H9 (cell line): Measurements from ENCODE around the gene EPAS1. TPM values are rescaled to one million over a fixed set of nuclear protein-coding genes. Genes with fewer than 3 reads are reported as not detected.

Experiments
- DNase-seq: peaks from one replicate; pipeline ENCODE4 v3.0.0-alpha.2; 2017
- H2AFZ ChIP-seq: one replicate; pipeline ENCODE4 v1.6.1; 2013; ENCODE audit warnings: mild to moderate bottlenecking, low read length, control low read depth, moderate library complexity
- H2AK5ac ChIP-seq: 2 replicates; pipeline ENCODE4 v1.6.1; 2013; ENCODE audit warnings: low read length, control low read depth, mixed read lengths; ENCODE audit not compliant: insufficient read length
- H2BK120ac ChIP-seq: one replicate; pipeline ENCODE4 v1.6.1; 2013; ENCODE audit warnings: low read depth, mild to moderate bottlenecking, low read length, control low read depth, inconsistent platforms; ENCODE audit not compliant: poor library complexity, severe bottlenecking
- H2BK12ac ChIP-seq: 2 replicates; pipeline ENCODE4 v1.6.1; 2013; ENCODE audit warnings: low read length, control low read depth, mixed read lengths, low read depth; ENCODE audit not compliant: insufficient read length
- H2BK15ac ChIP-seq: 2 replicates; pipeline ENCODE4 v1.6.1; 2013; ENCODE audit warnings: low read depth, low read length, control low read depth
- H2BK20ac ChIP-seq: one replicate; pipeline ENCODE4 v1.6.1; 2013; ENCODE audit warnings: low read depth, mild to moderate bottlenecking, low read length, control low read depth, inconsistent platforms; ENCODE audit not compliant: poor library complexity, severe bottlenecking
- H2BK5ac ChIP-seq: 2 replicates; pipeline ENCODE4 v1.6.1; 2013; ENCODE audit warnings: low read length, control low read depth, mixed read lengths; ENCODE audit not compliant: insufficient read length
- H3K14ac ChIP-seq: 2 replicates; pipeline ENCODE4 v1.6.1; 2013; ENCODE audit warnings: low read length, control low read depth; ENCODE audit not compliant: insufficient read depth
- H3K18ac ChIP-seq: 2 replicates; pipeline ENCODE4 v1.6.1; 2013; ENCODE audit warnings: low read depth, mild to moderate bottlenecking, mixed read lengths, low read length, control low read depth; ENCODE audit not compliant: insufficient read length
- H3K23ac ChIP-seq: 2 replicates; pipeline ENCODE4 v1.6.1; 2013; ENCODE audit warnings: low read length, control low read depth, mixed read lengths, low read depth; ENCODE audit not compliant: insufficient read length
- H3K23me2 ChIP-seq: 2 replicates; pipeline ENCODE4 v1.6.1; 2013; ENCODE audit warnings: low read depth, mild to moderate bottlenecking, mixed read lengths, low read length, control low read depth; ENCODE audit not compliant: insufficient read length, poor library complexity, severe bottlenecking
- H3K27ac ChIP-seq: 2 replicates; pipeline ENCODE4 v1.5.1; 2013; ENCODE audit warnings: low read length, control low read depth, mixed read lengths, low read depth; ENCODE audit not compliant: insufficient read length
- H3K27me3 ChIP-seq: 2 replicates; pipeline ENCODE4 v1.6.1; 2013; ENCODE audit warnings: low read length, control low read depth, inconsistent platforms; ENCODE audit not compliant: insufficient read depth
- H3K4ac ChIP-seq: 2 replicates; pipeline ENCODE4 v1.6.1; 2013; ENCODE audit warnings: low read depth, mild to moderate bottlenecking, control low read depth, inconsistent platforms, low read length, moderate library complexity
- H3K4me1 ChIP-seq: 2 replicates; pipeline ENCODE4 v1.6.1; 2013; ENCODE audit warnings: low read length, control low read depth, inconsistent platforms; ENCODE audit not compliant: insufficient read depth
- H3K4me2 ChIP-seq: 2 replicates; pipeline ENCODE4 v1.6.1; 2013; ENCODE audit warnings: low read length, control low read depth, mixed read lengths; ENCODE audit not compliant: insufficient read length, insufficient read depth
- H3K56ac ChIP-seq: 2 replicates; pipeline ENCODE4 v1.6.1; 2013; ENCODE audit warnings: low read depth, mild to moderate bottlenecking, mixed read lengths, low read length, control low read depth; ENCODE audit not compliant: insufficient read length
- H3K79me1 ChIP-seq: 2 replicates; pipeline ENCODE4 v1.6.1; 2013; ENCODE audit warnings: low read depth, mild to moderate bottlenecking, moderate library complexity, low read length, control low read depth, inconsistent platforms; ENCODE audit not compliant: insufficient read depth, poor library complexity, severe bottlenecking
- H3K79me2 ChIP-seq: 2 replicates; pipeline ENCODE4 v1.6.1; 2013; ENCODE audit warnings: low read length, control low read depth, inconsistent platforms; ENCODE audit not compliant: insufficient read depth
- H3K9ac ChIP-seq: 2 replicates; pipeline ENCODE4 v1.6.1; 2013; ENCODE audit warnings: low read length, control low read depth, mixed read lengths; ENCODE audit not compliant: insufficient read length; ENCODE audit errors: extremely low read depth
- H3K9me3 ChIP-seq: one replicate; pipeline ENCODE4 v1.6.1; 2013; ENCODE audit warnings: low read depth, low read length, inconsistent platforms; ENCODE audit not compliant: control insufficient read depth
- H3T11ph ChIP-seq: one replicate; pipeline ENCODE4 v1.6.1; 2013; ENCODE audit warnings: mild to moderate bottlenecking, low read length, control low read depth, inconsistent platforms
- H4K20me1 ChIP-seq: one replicate; pipeline ENCODE4 v1.6.1; 2013; ENCODE audit not compliant: control insufficient read depth, insufficient read length, insufficient read depth
- H4K5ac ChIP-seq: 2 replicates; pipeline ENCODE4 v1.6.1; 2013; ENCODE audit warnings: low read depth, mild to moderate bottlenecking, mixed read lengths, low read length, control low read depth; ENCODE audit not compliant: insufficient read length
- H4K8ac ChIP-seq: replicated peaks from 2 replicates; pipeline ENCODE4 v1.6.1; 2013; ENCODE audit warnings: low read length, control low read depth, mixed read lengths, low read depth; ENCODE audit not compliant: insufficient read length
- H4K91ac ChIP-seq: 2 replicates; pipeline ENCODE4 v1.6.1; 2013; ENCODE audit warnings: low read depth, mild to moderate bottlenecking, moderate library complexity, mixed read lengths, low read length, control low read depth; ENCODE audit not compliant: insufficient read length
- H3K27ac Mint-ChIP-seq, 3 experiments: 2 replicates in 2 of 3; 3 replicates in 1 of 3; pipeline ENCODE4 v1.8.0; 2020 to 2021; ENCODE audit warnings: mixed read lengths in 3 of 3, mild to moderate bottlenecking in 1 of 3, moderate library complexity in 1 of 3
- H3K27me3 Mint-ChIP-seq: 2 replicates; pipeline ENCODE4 v1.8.0; 2021; ENCODE audit warnings: low read depth, mild to moderate bottlenecking, moderate library complexity, mixed read lengths
- H3K36me3 Mint-ChIP-seq, 3 experiments: 2 replicates in 2 of 3; 3 replicates in 1 of 3; pipeline ENCODE4 v1.8.0; 2020 to 2021; ENCODE audit warnings: low read depth in 3 of 3, mixed read lengths in 3 of 3; ENCODE audit not compliant: insufficient read depth in 1 of 3
- H3K4me1 Mint-ChIP-seq, 2 experiments: 2 replicates each; pipeline ENCODE4 v1.8.0; 2020; ENCODE audit warnings: mixed read lengths in 2 of 2
- H3K4me3 Mint-ChIP-seq, 2 experiments: 2 replicates in 1 of 2; 3 replicates in 1 of 2; pipeline ENCODE4 v1.8.0; 2020 to 2021; ENCODE audit warnings: mild to moderate bottlenecking in 2 of 2, mixed read lengths in 2 of 2, moderate library complexity in 1 of 2
- H3K9me3 Mint-ChIP-seq, 2 experiments: 2 replicates in 1 of 2; 3 replicates in 1 of 2; pipeline ENCODE4 v1.8.0; 2020; ENCODE audit warnings: mild to moderate bottlenecking in 2 of 2, mixed read lengths in 2 of 2, moderate library complexity in 1 of 2
- WGBS: extraction: QIAGEN DNeasy Blood & Tissue Kit; methylation state at CpG from one replicate; pipeline ENCODE4 v1.1.7; 2013; ENCODE audit warnings: missing lambda C conversion rate, low lambda C conversion rate, mixed read lengths; ENCODE audit not compliant: insufficient read length; ENCODE audit errors: extremely low coverage; 5-methylcytosine and 5-hydroxymethylcytosine counted together
- total RNA-seq: library from RNA; stranded (reverse); gene quantifications from 2 replicates; pipeline ENCODE4 v1.2.1, GENCODE V29; 2021
- TF ChIP-seq, protein P1 (sequence below): fragments of 200-600 bp; sonication (generic); conservative IDR thresholded peaks from 3 replicates; pipeline ENCODE4 v1.8.0; 2021; ENCODE audit warnings: antibody characterized with exemption, mild to moderate bottlenecking

Gene EPAS1
- total RNA-seq, 1 experiment from 2014 or later: 1.1 TPM

DNA sequence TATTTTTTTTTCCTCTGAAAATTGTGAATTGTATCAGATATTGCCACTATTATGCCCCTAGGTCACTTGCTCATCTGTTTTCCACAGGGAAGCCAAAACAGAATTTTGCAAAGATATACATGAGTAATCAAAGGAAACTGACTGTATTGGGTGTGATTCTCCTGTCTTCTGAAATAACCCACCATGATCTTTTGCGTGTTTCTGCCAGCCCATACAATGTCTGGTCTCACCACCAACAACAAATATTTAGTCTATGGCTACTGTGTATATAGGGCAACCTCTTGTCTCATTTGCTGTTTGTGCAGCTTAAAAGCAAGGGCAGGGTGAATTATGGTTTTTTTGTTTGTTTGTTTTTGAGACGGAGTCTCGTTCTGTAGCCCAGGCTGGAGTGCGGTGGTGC lies 26.5 kb downstream of the EPAS1 start:
- no peak for DNase-seq
- Histone ChIP-seq H3K4ac (no peak overlapping the region), H3K18ac (no peak overlapping the region), H4K5ac (no peak overlapping the region), H2BK12ac (no peak overlapping the region), H4K20me1 (no peaks in the 10 kb centered on the region), H4K91ac (no peak overlapping the region), H3K56ac (no peak overlapping the region), H2BK5ac (no peak overlapping the region), H2AK5ac (no peak overlapping the region), H2BK120ac (no peak overlapping the region), H2BK20ac (no peak overlapping the region), H2BK15ac (no peak overlapping the region), H3K23ac (no peak overlapping the region), H3T11ph (no peak overlapping the region), H3K4me2 (no peak overlapping the region), H3K9me3 (no peaks in the 10 kb centered on the region), H3K79me1 (no peaks in the 10 kb centered on the region), H3K27ac (no peak overlapping the region), H3K23me2 (no peaks in the 10 kb centered on the region), H3K27me3 (0 out of 2 replicates have a peak, but pooled peaks cover 3% of the 10 kb centered on the region), H3K9ac (no peak overlapping the region), H4K8ac (no peak overlapping the region), H3K14ac (no peak overlapping the region), H2AFZ (no peak overlapping the region), H3K79me2 (no peaks in the 10 kb centered on the region), H3K4me1 (no peaks in the 10 kb centered on the region; the same call in 1 of the 2 replicates)
- TF ChIP-seq, protein P1, sequence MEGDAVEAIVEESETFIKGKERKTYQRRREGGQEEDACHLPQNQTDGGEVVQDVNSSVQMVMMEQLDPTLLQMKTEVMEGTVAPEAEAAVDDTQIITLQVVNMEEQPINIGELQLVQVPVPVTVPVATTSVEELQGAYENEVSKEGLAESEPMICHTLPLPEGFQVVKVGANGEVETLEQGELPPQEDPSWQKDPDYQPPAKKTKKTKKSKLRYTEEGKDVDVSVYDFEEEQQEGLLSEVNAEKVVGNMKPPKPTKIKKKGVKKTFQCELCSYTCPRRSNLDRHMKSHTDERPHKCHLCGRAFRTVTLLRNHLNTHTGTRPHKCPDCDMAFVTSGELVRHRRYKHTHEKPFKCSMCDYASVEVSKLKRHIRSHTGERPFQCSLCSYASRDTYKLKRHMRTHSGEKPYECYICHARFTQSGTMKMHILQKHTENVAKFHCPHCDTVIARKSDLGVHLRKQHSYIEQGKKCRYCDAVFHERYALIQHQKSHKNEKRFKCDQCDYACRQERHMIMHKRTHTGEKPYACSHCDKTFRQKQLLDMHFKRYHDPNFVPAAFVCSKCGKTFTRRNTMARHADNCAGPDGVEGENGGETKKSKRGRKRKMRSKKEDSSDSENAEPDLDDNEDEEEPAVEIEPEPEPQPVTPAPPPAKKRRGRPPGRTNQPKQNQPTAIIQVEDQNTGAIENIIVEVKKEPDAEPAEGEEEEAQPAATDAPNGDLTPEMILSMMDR: no peak
- H3K4me1 Mint-ChIP-seq: peaks cover 25 to 41% of the 10 kb centered on the region in 2 experiments
- no peaks in the 10 kb centered on the region; the same call in none of the 2 replicates for H3K27me3 Mint-ChIP-seq
- H3K27ac Mint-ChIP-seq: no peak overlapping the region
- no peak overlapping the region for H3K4me3 Mint-ChIP-seq
- H3K9me3 Mint-ChIP-seq: no peaks in the 10 kb centered on the region
- no CpG with 5 or more reads among the region's 4 CpGs for WGBS
- H3K36me3 Mint-ChIP-seq: no peaks in the 10 kb centered on the region
